Activated gamma-delta T cell treated with anti-CD3 and anti-CD28 coated beads, Interleukin-2, amount 50 U/mL, for 16 hours (primary cell): ENCODE results near the gene KLHL25.
"Not testable (repeated sequence)": the region's sequence is repeated elsewhere in the genome, so short reads cannot be mapped to it uniquely, and the experiment has no call there.

Experiments used
- DNase-seq: peaks from one replicate; pipeline ENCODE4 v3.0.0-alpha.2; 2020; ENCODE audit warnings: low read depth

Gene KLHL25

GRCh38 chr15:85802617-85803016 is 7.9 kb upstream of the KLHL25 start:
- not testable (repeated sequence) for DNase-seq

GRCh38 chr15:85800478-85801123 is 5.9 kb upstream of the KLHL25 start:
- DNase-seq = no peak

GRCh38 chr15:85796371-85796770 is 1.6 kb upstream of the KLHL25 start:
- DNase-seq = not testable (repeated sequence)

GRCh38 chr15:85795337-85796305 is 896 bp upstream of the KLHL25 start:
- DNase-seq = no peak

GRCh38 chr15:85793641-85794597 is 806 bp downstream of the KLHL25 start:
- DNase-seq = no peak

GRCh38 chr15:85792912-85793590 is 1.7 kb downstream of the KLHL25 start:
- DNase-seq = no peak

GRCh38 chr15:85792102-85792731 is 2.5 kb downstream of the KLHL25 start:
- no peak for DNase-seq

- no peak for DNase-seq
Measured at GRCh38 chr15:85789496-85789875, 5.2 kb downstream of the KLHL25 start.

- DNase-seq = no peak
Measured at GRCh38 chr15:85788771-85789495, 5.8 kb downstream of the KLHL25 start.

- no peak for DNase-seq
Measured at GRCh38 chr15:85786781-85787114, 8.0 kb downstream of the KLHL25 start.

- DNase-seq = no peak
Measured at GRCh38 chr15:85785887-85786780, 8.6 kb downstream of the KLHL25 start.

- no peak for DNase-seq
Measured at GRCh38 chr15:85782064-85782463, 12.7 kb downstream of the KLHL25 start.

- no peak for DNase-seq
Measured at GRCh38 chr15:85781099-85781498, 13.6 kb downstream of the KLHL25 start.

- DNase-seq = no peak
Measured at GRCh38 chr15:85780225-85780985, 14.3 kb downstream of the KLHL25 start.

GRCh38 chr15:85779249-85779648 is 15.5 kb downstream of the KLHL25 start:
- DNase-seq = no peak

- no peak for DNase-seq
Measured at GRCh38 chr15:85778107-85778776, 16.5 kb downstream of the KLHL25 start.

GRCh38 chr15:85777250-85778106 is 17.2 kb downstream of the KLHL25 start:
- no peak for DNase-seq
